Gastrocnemius medialis (tissue), 4 donors: ENCODE results near the gene HINT2. TPM values are rescaled to one million over a fixed set of nuclear protein-coding genes. Genes with fewer than 3 reads are reported as not detected.

Experiments
- ATAC-seq, 2 donors: fragments of 150-250 bp; one replicate each; pipeline ENCODE4 v1.9.1; 2016
- DNase-seq, 2 donors: peaks; one replicate each; pipeline ENCODE4 v3.0.0-alpha.2; 2019
- H3K27ac ChIP-seq, 4 donors: fragments of 200-600 bp; sonication (generic); 1 replicate in 1 of 4; 2 replicates in 3 of 4; pipeline ENCODE4 v1.5.1; 2016 to 2018; ENCODE audit warnings: mild to moderate bottlenecking in 2 of 4, moderate library complexity in 1 of 4
- H3K27me3 ChIP-seq, 3 donors: fragments of 200-600 bp; sonication (generic) in 2 of 3; 1 replicate in 1 of 3; 2 replicates in 2 of 3; pipeline versions ENCODE4 v1.5.1 to v1.6.0; 2016 to 2019; ENCODE audit warnings: mild to moderate bottlenecking in 1 of 3, moderate library complexity in 1 of 3
- H3K36me3 ChIP-seq, 2 donors: fragments of 200-600 bp; sonication (generic) in 1 of 2; one replicate each; pipeline ENCODE4 v1.5.1; 2017 to 2018
- H3K4me1 ChIP-seq, 2 donors: fragments of 200-600 bp; sonication (generic) in 1 of 2; one replicate each; pipeline ENCODE4 v1.5.1; 2016 to 2017; ENCODE audit warnings: mild to moderate bottlenecking in 2 of 2
- H3K4me3 ChIP-seq, 4 donors: fragments of 200-600 bp; sonication (generic) in 3 of 4; 1 replicate in 1 of 4; 2 replicates in 3 of 4; pipeline ENCODE4 v1.5.1; 2016 to 2019; ENCODE audit warnings: mild to moderate bottlenecking in 2 of 4
- H3K9me3 ChIP-seq, 3 donors: fragments of 200-600 bp; sonication (generic) in 2 of 3; 1 replicate in 1 of 3; 2 replicates in 2 of 3; pipeline ENCODE4 v1.5.1; 2016 to 2019
- POLR2A ChIP-seq, 2 donors: fragments of 450-650 bp; IDR thresholded peaks; one replicate each; pipeline ENCODE4 v1.6.1; 2017; ENCODE audit warnings: antibody characterized with exemption in 2 of 2, mild to moderate bottlenecking in 2 of 2, moderate library complexity in 2 of 2
- in situ Hi-C, 4 donors: fragments of 200-750 bp; cut with MboI; loops; one replicate each; pipeline versions ENCODE4 v1.15.0 to v1.8.0; 2017; ENCODE audit warnings: low sequenced_read_pairs in 4 of 4
- intact Hi-C: fragments of 100-400 bp; cut with DNase I; formaldehyde crosslinking; loops from one replicate; pipeline ENCODE4 v1.15.1; 2023; ENCODE audit warnings: low total_unique reads
- total RNA-seq, 4 donors: library from RNA; depleted of rRNA; stranded (reverse); fragments of >200 nt; gene quantifications; one replicate each; pipeline versions ENCODE4 v1.1.0 to v1.2.3, GENCODE V29; 2016
- TF ChIP-seq, protein P1 (sequence below), 5 experiments: fragments of 450-650 bp in 3 of 5; fragments of 200-600 bp in 2 of 5; sonication (generic) in 2 of 5; IDR thresholded peaks in 4 of 5; conservative IDR thresholded peaks in 1 of 5; 1 replicate in 4 of 5; 2 replicates in 1 of 5; pipeline ENCODE4 v1.5.1; 2016 to 2019; ENCODE audit warnings: antibody characterized with exemption in 5 of 5, mild to moderate bottlenecking in 3 of 5, moderate library complexity in 3 of 5

The HINT2 gene
- total RNA-seq, 4 donors from 2014 or later: 4.5 to 26.7 (median 22.0) TPM

GRCh38 chr9:35845824-35846771 lies 31.3 kb upstream of the HINT2 start:
- Histone ChIP-seq H3K4me1 (peaks cover 29 to 39% of the 10 kb centered on the region in 2 donors), H3K36me3 (peaks cover 0 to 11% of the 10 kb centered on the region in 2 donors), H3K27ac (peak overlapping the region in 1 of 4 donors; percentile 80), H3K9me3 (no peaks in the 10 kb centered on the region), H3K4me3 (no peak overlapping the region), H3K27me3 (no peaks in the 10 kb centered on the region)
- intact Hi-C loops (no loop called here), in situ Hi-C loops (no loop called here)
- DNase-seq (no peak), ATAC-seq (no peak)
- TF ChIP-seq POLR2A (IDR thresholded peaks at IDR 0.05): no peak
- TF ChIP-seq, protein P1, sequence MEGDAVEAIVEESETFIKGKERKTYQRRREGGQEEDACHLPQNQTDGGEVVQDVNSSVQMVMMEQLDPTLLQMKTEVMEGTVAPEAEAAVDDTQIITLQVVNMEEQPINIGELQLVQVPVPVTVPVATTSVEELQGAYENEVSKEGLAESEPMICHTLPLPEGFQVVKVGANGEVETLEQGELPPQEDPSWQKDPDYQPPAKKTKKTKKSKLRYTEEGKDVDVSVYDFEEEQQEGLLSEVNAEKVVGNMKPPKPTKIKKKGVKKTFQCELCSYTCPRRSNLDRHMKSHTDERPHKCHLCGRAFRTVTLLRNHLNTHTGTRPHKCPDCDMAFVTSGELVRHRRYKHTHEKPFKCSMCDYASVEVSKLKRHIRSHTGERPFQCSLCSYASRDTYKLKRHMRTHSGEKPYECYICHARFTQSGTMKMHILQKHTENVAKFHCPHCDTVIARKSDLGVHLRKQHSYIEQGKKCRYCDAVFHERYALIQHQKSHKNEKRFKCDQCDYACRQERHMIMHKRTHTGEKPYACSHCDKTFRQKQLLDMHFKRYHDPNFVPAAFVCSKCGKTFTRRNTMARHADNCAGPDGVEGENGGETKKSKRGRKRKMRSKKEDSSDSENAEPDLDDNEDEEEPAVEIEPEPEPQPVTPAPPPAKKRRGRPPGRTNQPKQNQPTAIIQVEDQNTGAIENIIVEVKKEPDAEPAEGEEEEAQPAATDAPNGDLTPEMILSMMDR (IDR thresholded peaks at IDR 0.05 in 4 of 5, conservative IDR thresholded peaks at IDR 0.05 in 1 of 5): no peak

DNA sequence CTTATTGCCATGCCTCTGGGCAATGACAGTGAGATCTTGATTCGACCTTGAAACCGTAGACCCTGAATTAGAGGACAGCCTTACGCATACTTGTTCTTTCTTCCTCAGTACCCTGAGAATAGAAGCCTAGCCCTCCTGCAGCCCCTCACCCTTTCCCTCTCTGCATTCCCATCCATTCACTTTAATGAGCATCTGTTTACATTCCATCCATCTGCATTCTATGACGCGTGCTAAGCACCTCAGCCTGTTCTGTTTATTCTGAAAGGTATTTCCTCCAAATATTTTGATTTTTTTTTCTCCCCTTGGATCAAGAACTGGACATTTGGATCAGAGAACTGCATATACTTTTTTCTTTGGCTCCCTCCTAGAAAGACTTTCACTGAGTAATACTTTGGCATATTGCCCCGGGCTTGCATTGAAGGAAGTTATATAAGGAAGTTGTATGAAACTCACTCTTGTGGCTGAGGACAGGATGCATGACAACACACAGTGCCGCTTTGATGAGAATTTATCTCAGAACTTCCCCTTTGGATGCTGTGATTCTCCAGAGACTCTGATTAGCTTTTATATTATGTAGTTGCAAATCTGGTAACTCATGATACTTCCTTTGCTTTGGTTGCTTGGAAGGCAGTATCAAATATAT lies 29.9 kb upstream of the HINT2 start:
- H3K27ac ChIP-seq: peak overlapping the region in 1 of 4 donors; percentile 12
- DNase-seq (peak in 1 of 2 donors; percentile 31), ATAC-seq (peak in 1 of 2 donors; percentile 48)
- TF ChIP-seq, protein P1 (IDR thresholded peaks at IDR 0.05 in 4 of 5, conservative IDR thresholded peaks at IDR 0.05 in 1 of 5): no peak
- TF ChIP-seq POLR2A (IDR thresholded peaks at IDR 0.05): no peak
- peaks cover 0 to 11% of the 10 kb centered on the region in 2 donors for H3K36me3 ChIP-seq
- no peak overlapping the region for H3K4me3 ChIP-seq
- peaks cover 29 to 39% of the 10 kb centered on the region in 2 donors for H3K4me1 ChIP-seq
- H3K27me3 ChIP-seq: no peaks in the 10 kb centered on the region
- intact Hi-C loops (no loop called here), in situ Hi-C loops (no loop called here)
- no peaks in the 10 kb centered on the region for H3K9me3 ChIP-seq

DNA sequence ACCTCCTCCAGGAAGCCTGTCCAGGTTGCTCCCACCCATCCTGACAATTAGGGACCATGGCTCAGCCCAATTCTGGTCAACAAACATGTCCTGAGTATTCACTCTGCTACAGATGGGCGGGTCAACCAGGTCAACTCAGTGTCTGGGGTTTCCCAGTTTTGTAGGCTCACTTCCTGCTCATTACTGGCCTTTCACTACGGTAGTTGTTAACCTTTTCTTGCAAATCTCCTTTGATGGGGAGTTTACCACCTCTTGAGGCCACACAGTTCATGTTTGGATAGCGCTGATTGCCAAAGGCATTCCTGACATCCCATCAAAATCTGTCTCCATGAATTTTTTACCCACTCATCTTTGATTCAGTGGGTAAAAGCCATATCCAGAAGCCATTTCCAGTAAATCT lies 28.0 kb upstream of the HINT2 start:
- TF ChIP-seq POLR2A (IDR thresholded peaks at IDR 0.05): no peak
- TF ChIP-seq, protein P1 (IDR thresholded peaks at IDR 0.05 in 4 of 5, conservative IDR thresholded peaks at IDR 0.05 in 1 of 5): no peak
- Histone ChIP-seq H3K27me3 (no peaks in the 10 kb centered on the region), H3K4me3 (no peak overlapping the region), H3K36me3 (peaks cover 0 to 11% of the 10 kb centered on the region in 2 donors), H3K4me1 (peaks cover 21 to 31% of the 10 kb centered on the region in 2 donors), H3K27ac (no peak overlapping the region), H3K9me3 (no peaks in the 10 kb centered on the region)
- DNase-seq (no peak), ATAC-seq (no peak)
- intact Hi-C loops: no loop called here
- in situ Hi-C loops: no loop called here

GRCh38 chr9:35842020-35842745 lies 27.3 kb upstream of the HINT2 start:
- intact Hi-C loops (no loop called here), in situ Hi-C loops (no loop called here)

More at GRCh38 chr9:35842020-35842745, 27.3 kb upstream of the HINT2 start:
- ATAC-seq (no peak), DNase-seq (no peak)
- H3K27me3 ChIP-seq: no peaks in the 10 kb centered on the region
- peaks cover 15 to 24% of the 10 kb centered on the region in 2 donors for H3K4me1 ChIP-seq
- peaks cover 0 to 8% of the 10 kb centered on the region in 2 donors for H3K36me3 ChIP-seq
- H3K9me3 ChIP-seq: no peaks in the 10 kb centered on the region
- TF ChIP-seq, protein P1 (IDR thresholded peaks at IDR 0.05 in 4 of 5, conservative IDR thresholded peaks at IDR 0.05 in 1 of 5): no peak
- no peak for TF ChIP-seq POLR2A (IDR thresholded peaks at IDR 0.05)
- no peak overlapping the region for H3K4me3 ChIP-seq
- no peak overlapping the region for H3K27ac ChIP-seq
